GM21723 (cell line): Measurements from ENCODE around the gene CD81.

Experiments used
- ATAC-seq: cut with Tn5 transposase; IDR thresholded peaks from one replicate; pipeline ENCODE4 v1.9.1; 2021; ENCODE audit warnings: mild to moderate bottlenecking, moderate library complexity; ENCODE audit not compliant: unreplicated experiment

Gene CD81

DNA sequence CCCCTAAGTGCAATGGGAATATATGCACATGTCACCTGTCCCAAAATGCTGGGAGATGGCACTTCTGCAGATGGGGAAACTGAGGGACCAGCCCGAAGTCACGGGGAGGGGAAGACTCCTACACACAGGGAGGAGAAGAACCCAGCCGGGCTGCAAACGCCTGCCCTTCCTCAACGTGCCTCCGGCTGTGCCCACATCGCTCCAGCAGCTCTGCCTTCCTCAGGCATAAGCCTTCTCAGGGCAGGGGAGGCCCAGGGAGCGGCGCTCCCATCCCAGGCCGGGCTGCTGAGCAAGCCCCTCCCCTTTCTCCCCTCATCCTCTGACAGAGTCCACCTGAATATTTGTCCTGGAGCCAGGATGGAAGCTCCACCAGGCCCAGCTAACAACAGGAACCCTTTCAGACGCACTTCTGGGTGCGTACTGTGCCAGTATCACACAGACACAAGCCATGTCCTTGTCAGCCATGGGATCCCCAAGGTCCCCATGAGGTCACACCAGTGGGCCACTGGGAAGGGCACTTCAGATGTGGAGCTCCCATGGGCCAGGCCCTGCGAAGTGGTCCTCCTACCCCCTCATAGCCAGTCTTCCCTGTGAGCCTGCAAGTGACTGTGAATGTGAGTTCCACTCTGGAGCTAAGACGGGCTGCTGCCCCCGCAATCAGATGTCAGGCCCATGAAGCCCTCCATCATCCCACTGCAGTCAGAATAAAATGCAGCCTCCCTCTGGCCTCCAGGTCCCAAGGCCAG, 2.5 kb upstream of the CD81 start:
- no peak for ATAC-seq

DNA sequence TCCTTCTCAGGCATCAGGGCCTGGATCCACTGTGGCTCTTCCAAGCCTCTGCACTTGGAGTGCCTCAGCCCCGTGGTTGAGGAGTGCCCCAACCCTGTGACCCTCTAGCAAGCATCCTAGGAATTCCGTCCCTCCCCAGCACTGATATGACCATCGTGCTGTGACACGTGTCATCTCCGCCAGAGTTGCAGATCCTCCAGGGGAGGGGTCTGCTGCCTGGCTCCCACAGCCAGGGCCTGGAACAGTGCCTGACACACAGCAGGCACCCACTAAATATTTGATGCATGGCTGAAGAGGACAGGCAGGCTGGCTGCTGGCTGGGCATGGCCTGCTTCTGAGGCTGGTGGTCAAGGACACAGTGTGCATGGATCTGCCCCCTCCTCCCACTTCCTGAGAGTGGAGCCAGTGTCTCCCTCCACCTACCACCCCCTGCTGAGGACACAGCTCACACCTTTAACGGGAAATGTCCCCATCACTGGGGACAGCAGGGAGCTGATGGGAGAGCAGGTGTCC, 1.7 kb upstream of the CD81 start:
- ATAC-seq: no peak

DNA sequence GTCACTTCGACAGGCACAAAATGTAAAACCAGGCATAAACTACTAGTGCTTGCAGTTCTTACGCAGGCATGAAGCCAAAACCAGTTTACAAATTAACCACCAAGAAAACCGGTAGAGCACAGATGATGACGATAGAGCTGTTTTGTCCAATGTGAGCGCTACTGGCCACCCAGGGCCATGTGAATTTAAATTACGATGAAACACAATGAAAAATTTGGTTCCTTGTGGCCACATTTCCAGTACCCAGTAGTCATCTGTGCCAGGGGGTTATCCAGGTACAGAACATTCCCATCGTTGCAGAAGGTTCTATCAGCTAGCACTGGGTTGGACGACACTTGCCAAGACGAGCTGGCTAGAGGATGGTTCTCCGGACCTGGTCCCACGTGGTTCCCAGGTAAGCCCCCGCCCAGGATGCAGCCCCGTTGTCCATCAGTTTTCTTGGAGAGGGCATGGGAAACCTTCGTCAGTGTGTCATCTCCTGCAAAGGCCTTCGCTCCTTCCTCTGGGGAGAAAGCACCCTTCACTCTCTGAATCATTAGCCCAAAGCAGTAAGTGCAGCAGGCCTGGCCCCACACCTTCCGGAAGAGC, 1.1 kb upstream of the CD81 start:
- no peak for ATAC-seq

DNA sequence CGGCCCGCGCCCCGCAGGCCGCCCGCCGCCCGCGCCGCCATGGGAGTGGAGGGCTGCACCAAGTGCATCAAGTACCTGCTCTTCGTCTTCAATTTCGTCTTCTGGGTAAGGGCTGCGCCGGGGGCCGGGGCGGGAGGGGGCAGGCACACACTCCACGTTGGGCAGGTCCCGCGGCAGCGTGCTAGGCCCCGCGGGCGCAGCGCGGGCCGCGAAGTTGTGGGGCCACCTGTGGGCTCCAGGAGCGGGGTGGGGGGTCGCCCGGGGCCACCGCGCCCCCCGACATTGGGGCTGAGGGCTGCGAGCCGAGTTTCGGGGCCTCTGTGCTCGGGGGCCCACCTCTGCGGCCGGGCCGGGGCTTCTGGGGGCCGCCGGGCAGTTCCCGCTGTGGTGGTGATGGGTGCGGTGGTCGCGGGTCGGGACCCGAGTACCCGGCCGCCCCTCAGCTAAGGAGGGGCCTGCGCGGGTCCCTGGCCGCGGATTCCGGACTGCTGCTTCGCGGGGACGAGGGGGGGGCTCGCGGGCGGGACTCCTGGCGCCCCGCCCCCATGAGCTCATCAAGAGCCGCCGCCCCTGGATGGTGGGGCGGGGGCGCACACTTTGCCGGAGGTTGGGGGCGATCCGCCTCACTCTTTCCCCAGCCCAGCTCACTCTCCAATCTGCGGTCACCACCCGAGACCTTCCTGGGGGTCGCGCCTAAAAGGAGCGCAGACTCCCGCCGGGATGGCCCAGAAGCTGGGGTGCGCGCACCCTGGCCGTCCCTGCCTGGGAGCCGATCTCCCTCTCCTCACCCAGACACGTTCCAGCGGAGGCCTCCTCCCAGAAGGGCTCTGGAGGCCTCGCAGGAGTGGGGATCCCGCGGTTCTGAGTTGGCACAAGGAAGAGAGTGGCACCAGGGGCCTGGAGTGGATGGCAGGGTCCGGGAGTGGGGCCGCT, 667 bp downstream of the CD81 start:
- ATAC-seq: peak; percentile 26

DNA sequence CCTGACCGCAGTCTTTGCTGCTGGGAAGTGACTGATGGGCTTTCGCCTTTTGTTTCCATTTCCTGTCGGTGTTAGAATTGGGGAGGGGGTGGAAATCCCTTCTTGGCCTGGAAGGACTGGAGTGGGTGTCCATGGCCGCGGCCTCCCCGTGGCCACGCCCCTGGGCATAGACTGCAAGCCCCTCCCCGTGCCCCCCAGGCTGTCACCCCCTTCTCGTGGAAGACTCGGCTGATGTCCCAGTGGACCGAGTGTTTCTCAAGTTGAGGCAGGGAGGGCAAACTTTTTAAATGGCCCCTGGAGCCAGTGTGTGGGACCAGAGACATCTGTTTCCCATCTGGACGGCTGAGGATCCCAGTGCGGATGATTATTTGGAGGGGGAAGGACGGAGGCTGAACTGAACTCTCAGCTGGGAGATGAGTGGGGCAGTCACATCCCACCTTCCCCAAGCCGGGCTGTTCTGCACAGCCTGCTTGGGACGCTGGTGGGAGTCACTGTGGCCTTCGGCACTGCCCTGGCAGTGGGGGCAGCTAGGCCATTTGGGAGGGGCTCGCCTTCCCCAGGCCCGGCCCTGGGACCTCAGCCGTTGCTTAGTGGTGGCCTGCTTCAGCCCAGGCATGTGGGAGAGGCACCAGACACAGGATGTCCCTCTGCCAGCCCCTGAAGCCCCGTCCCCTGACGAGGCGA, 1.6 kb downstream of the CD81 start:
- ATAC-seq: no peak

DNA sequence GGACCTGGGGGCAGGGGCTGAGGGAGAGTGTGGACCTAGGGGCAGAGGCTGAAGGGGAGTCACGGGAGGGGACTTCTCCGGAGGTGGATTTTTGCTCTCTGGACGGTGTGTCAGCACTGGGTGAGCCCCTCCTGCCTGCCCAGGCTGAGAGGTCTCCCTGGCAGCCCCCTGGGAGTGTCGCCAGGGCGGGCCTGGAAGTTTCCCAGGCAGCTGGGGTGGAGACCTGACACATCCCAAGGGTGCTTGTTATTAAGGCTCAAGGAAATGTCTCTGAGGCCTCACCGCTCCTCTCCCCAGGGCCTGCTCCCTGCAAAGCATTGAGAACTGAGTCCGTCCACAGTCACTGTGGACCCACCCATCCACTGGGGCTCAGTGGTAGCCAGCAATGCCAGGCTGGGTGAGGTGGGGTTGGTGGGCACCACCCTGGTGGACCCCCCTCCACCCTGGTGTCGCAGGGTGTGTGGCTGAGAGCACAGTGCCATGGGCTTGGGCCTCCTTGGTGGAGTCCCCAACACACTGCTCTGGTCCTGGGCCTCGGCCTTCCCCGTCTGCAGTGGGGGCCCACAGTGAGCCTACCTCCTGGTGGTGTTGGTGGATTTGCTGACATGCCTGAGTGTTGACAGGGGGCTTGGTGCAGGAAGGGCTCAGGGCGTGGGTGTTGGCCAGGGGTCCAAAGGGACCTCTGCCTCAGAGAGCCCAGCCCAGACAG, 2.5 kb downstream of the CD81 start:
- ATAC-seq: no peak

DNA sequence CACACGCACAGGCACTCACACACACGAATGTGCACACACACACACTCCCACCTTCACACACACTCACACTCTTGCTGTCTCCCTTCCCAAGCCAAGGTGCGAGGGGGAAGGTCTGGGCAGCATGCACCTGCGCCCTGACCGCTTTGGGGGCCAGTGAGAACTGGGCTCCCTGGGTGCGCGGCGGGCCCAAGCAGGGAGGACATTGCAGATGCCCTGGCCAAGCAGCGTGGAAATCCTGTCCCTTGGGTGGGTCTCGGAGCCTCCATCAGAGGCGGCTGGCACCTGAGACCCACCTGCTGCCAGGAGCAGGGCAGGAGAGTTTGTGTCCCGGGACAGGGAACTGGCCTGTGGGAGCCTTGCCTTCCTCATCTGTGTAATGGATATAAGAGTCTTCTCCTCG, 3.3 kb downstream of the CD81 start:
- no peak for ATAC-seq

DNA sequence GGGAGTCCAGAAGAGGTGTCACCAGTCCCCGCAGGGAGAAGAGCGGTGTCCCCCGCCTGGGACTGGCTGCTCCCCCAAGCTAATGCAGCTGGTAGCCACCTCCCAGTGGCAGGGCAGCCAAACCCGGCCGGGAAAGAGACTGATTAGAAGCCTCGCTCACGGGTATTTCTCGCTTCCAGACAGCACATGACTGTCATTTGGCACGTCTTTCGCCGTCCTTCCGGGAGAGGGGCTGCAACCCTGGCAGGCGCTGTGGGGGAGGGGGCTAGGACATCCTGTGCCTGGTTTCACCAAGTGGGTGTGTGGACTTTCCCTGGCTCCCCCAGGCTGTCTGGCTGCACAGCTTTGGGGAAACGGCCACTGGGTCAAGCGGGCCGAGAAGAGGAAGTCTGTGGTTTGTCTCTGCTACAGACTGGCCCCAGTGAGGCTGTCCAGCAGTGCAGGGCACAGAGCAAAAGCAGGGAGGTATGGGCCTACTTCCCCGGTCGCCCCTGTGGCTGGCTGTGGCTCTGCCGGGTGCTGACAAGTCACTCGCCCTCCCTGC, 3.8 kb downstream of the CD81 start:
- no peak for ATAC-seq

DNA sequence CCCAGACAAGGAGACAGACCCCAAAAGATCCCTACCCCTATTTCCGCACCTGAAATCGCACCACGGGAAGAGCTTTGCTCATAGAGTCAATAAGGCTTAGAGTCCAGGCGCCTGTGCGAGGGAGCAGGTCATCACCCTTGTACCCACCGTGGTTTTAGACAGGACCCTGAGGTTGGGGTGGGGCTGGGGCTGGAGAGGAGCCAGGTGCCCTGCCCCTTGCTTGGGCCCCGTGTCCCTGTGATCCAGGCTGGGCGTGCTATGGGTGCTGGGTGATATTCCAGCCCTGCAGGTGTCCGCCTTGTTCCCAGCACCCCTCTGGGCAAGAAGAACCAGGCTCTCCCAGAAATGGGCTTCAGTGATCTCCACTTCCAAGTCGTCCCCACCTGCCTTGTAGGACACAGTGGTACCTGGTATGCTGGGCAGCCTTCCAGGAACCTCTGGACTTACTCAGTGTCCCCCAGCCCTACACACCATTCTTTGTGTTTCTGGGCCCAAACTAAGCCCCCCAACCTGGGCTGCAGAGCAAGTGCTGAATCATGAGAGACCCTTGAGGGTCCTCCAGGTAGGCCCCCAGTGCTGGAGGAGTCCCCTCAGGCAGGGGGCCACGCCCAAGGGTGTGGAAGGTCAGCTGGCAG, 4.5 kb downstream of the CD81 start:
- ATAC-seq: no peak

DNA sequence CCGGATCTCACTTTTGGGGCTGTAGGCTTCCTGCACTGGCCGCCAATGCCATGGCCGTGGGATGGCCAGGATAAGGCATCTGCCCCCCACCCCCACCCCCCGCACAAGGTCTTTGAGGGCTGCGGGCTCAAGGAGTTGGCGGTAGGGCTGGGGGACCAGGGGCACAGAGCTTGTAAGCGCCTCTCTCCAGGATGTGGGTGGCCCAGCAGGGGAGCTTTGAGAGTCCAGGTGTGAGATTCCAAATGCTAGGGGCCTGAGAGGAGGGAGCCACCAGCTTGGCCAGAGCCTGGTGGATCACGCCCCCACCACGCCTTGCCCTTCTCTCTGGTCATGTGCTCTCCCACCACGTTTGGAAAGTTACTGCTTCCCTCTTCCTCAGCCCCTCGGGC, 5.0 kb downstream of the CD81 start:
- ATAC-seq: no peak

DNA sequence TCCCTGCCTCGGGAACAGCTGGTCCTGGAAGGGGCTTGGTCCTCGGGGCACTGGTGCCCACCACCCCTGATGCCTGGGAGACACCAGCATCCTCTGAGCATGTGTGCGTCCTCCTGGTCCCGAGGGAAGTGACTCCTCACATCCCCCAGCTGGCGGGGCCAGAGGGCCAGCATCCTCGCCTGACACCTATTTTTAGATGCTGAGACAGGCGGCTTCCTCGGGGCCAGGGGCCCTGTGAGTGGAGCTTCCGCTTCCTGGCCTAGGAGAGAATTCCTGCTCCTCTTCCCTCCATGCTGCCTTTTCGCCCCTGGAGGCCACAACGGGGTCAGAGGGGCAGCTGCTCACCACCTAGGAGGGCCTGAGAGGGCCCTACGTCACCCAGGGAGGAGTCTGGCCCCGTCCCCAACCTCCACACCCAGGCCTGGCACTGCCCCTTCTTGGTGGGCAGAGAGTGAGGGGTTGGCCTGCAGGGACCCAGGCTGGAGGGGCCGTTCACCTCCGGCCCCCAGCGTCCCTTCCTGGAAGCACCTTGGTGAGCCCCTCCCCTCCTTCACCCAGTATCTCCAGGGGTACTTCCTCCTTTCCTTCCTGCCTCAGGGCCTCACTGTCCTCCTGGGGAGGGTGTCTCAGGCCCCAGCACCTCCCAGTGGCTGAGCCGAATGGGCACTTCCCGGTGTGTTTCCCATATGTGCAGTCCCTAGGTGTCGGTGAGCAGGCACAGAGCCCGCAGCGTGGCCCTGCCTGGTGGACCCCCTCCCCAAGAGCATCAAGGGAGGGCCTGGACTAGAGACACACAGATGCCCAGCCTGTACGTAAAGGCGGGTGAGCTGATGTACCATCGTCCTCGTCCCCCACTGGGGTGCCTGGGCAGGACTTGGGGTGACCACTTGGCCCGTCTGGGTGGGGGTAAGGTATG, 6.1 kb downstream of the CD81 start:
- ATAC-seq: no peak

DNA sequence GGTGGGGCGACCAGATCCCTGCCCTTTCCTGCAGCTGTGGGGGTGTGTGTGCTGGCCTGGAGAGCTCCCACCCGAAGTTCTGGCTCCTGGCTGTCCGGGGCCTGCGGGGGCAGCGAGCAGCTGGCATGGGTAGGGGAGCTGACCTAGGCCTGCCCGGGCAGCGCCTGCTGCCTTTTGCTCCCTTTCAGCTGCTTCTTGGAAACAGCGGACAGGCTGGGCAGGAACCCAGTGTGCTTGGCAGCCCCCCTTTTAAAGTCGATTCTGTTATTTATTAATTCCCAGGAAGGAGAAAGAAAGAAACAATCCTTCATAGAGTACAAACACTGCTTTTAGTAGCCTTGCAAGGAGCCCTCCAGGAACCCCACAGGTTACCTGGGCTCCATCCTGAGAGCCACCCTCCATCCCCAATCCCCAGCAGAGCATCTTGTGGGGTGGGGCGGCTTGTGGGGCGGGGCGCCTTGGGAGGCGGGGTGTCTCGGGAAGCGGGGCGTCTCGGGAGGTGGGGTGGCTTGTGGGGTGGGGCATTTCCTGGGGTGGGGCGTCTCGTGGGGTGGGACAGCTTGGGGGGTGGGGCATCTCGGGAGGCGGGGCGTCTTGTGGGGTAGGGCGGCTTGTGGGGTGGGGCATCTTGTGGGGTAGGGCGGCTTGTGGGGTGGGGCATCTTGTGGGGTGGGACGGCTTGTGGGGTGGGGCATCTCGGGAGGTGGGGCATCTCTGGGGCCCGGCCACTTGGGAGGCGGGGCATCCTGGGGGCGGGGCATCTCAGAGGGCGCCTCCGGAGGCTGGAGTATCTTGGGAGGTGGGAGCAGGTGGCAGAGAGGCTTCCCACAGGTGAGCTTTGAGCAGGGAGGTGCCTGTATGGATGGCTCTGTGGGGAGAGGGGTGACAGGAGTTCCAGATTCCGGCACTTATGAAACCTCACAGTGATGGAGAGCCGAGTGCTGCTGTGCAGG, 7.0 kb downstream of the CD81 start:
- ATAC-seq: no peak

DNA sequence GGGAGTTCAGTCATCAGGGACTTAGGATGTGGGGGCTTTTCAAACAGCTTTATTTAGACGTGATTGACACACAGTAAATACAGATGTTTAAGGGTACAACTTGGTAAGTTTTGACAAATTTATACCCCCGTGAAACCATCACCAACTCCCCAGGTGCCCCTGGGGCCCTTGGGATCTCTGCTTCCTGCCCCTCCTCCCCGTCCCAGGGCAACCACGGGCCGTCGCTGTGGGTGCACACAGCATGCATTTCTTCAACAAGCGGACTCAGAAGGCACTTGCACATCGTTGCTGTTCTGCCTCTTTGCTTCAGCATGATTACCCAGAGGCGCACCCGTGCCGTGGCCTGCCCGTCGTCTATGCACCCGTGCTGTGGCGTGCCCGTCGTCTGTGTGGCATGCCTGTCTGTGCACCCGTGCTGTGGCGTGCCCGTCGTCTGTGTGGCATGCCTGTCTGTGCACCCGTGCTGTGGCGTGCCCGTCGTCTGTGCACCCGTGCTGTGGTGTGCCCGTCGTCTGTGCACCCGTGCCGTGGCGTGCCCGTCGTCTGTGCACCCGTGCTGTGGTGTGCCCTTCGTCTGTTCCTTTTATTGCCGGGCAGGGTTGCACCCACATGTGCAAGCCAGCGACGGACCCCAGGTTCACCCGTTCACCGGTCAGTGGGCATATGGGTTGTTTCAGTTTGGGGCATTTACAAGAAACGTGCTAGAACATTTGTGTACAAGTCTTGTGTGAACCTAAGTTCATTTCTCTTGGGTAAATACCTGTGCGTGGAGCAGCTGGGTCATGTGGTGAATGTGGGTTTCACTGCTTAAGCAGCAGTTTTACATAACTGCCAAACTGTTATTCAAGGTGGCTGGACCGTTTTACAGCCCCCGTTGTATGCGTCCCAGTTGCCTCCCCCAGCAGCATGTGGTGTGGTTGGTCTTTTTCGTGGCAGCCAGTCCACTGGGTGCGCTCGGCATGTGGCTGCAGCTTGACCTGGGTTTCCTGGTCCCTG, 8.3 kb downstream of the CD81 start:
- no peak for ATAC-seq

DNA sequence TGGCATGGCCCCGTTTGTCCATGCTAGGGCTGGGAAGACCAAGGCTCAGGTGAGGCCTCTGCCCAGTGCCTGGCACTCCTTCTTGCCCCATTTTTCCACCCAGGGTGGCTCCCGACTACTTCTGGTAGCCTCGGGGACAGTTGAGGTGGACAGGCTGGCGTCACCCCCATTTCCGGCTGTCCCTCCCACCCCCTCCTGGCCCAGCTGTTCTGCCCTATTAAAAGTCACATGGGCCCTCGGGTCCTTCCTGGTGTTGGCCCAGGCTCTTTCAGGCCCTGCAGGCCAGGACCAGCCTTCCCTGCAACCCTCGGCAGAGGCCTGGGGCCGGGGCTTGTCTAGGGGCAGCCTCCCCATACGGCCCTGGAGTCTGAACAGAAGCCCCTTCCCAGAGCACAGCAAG, 9.5 kb downstream of the CD81 start:
- no peak for ATAC-seq

DNA sequence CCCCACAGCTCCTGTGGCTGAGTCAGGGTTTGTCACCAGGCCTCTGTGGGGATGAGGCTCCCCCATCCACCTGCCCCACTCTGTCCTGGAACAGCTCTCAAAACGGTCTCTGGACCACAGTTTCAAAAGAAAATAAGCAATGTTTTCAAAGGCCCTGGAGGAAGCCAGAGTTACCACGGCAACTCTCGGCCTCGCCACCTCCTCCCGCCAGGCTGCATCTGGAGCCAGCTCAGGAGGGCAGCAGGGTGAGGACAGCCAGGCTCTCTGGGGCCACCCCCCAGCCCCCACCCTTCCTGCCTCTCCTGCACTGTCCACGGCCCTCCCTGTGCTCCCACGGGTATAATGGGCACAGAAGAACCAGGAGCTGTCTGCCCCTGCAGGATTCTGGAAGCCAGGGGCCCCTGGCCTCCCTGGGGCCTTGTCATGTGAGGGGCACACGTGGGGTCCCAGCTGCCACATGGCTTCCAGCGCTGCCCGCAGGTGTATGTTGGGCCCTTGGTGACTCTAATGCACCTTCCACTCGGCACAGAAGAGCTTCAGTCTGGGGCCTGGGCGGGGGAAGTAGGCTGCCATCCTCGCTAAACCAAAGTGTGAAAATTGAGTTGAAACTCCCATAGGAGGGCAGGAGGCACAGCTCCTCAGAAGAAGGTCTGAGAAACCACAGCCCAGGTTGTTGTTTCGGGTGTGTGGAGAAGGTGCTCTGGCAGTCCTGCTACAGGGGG, 10.3 kb downstream of the CD81 start:
- no peak for ATAC-seq
